A673 (cell line): ENCODE results near the gene CC2D1A.

Source experiments
- CTCF ChIP-seq: fragments of 300-800, 200-600 bp; sonication (generic); conservative IDR thresholded peaks from 2 replicates; pipeline ENCODE4 v1.5.1; 2017; ENCODE audit warnings: low read depth, mild to moderate bottlenecking, antibody characterized with exemption, low read length, moderate library complexity, mixed read lengths
- EZH2 ChIP-seq: fragments of 200-600 bp; sonication (generic); IDR thresholded peaks from 2 replicates; pipeline ENCODE4 v1.6.1; 2017; ENCODE audit warnings: borderline replicate concordance, low read depth, mild to moderate bottlenecking, mixed read lengths, antibody characterized with exemption, low read length; ENCODE audit not compliant: poor library complexity, severe bottlenecking

- TF ChIP-seq CTCF (peak; percentile 38; the same call in 1 of the 2 replicates), EZH2 (no peak)
These were observed 46.6 kb upstream of the CC2D1A start for GRCh38 chr19:13859361-13859880.
